HepG2 (cell line): ENCODE measurements around the gene LRRC73. TPM values are rescaled to one million over a fixed set of nuclear protein-coding genes. Genes with fewer than 3 reads are reported as not detected.

ENCODE experiments used
- ATAC-seq: fragments of 200-7000 bp; cut with Tn5 transposase; 3 replicates; pipeline ENCODE4 v1.9.1; 2020; ENCODE audit warnings: mild to moderate bottlenecking, moderate library complexity
- BruUV-seq: library from RNA; stranded (reverse); fragments of 400-500 nt; replicated peaks from 2 replicates; lab custom pipeline; 2021; lab: Mats Ljungman, UMichigan
- CTCF ChIA-PET: fragments of 300-600 bp; formaldehyde crosslinking; extraction: SDS; loops from one replicate; lab custom pipeline; 2021; ENCODE audit warnings: low total read pairs, inconsistent platforms, low intra/inter-chr PET ratio; lab: Yijun Ruan, JAX
- POLR2A ChIA-PET: fragments of 350-600 bp; sonication (Branson Sonifier 250); formaldehyde crosslinking; loops from one replicate; lab custom pipeline; 2020; ENCODE audit warnings: antibody characterized with exemption, inconsistent platforms; lab: Yijun Ruan, JAX
- DNase-seq: peaks from one replicate; pipeline ENCODE4 v3.0.0-alpha.2; 2015; ENCODE audit warnings: low spot score
- FAIRE-seq: peaks from 3 replicates; lab custom pipeline; 2011; peaks lifted over from hg19 to GRCh38; lab: Jason Lieb, UNC
- H2AFZ ChIP-seq: one replicate; pipeline ENCODE4 v1.6.1; 2011; ENCODE audit warnings: low read length, inconsistent platforms
- H3K27ac ChIP-seq: fragments of 300-600 bp; 3 replicates; pipeline ENCODE4 v1.8.0; 2011; ENCODE audit warnings: mixed run types, mild to moderate bottlenecking, mixed read lengths, low read length, inconsistent platforms; ENCODE audit not compliant: insufficient read depth; ENCODE audit errors: extremely low read length
- H3K27me3 ChIP-seq, 2 experiments: fragments of 200-600 bp in 1 of 2; 2 replicates in 1 of 2; 3 replicates in 1 of 2; pipeline versions ENCODE4 v1.6.0 to v1.8.0; 2011; ENCODE audit warnings: low read length in 2 of 2, mild to moderate bottlenecking in 2 of 2, moderate library complexity in 2 of 2, inconsistent platforms in 1 of 2; ENCODE audit not compliant: insufficient read depth in 2 of 2, control insufficient read depth in 1 of 2
- H3K36me3 ChIP-seq, 2 experiments: fragments of 200-600 bp in 1 of 2; replicated peaks in 1 of 2; 2 replicates in 1 of 2; 3 replicates in 1 of 2; pipeline versions ENCODE4 v1.5.1 to v1.8.0; 2011; ENCODE audit warnings: low read length in 2 of 2, inconsistent platforms in 1 of 2; ENCODE audit not compliant: insufficient read depth in 2 of 2, control insufficient read depth in 1 of 2
- H3K4me1 ChIP-seq: 2 replicates; pipeline ENCODE4 v1.5.1; 2012; ENCODE audit warnings: low read length, inconsistent platforms; ENCODE audit not compliant: insufficient read depth
- H3K4me2 ChIP-seq: 2 replicates; pipeline ENCODE4 v1.6.0; 2011; ENCODE audit warnings: low read depth, low read length, inconsistent platforms
- H3K4me3 ChIP-seq, 3 experiments: fragments of 200-600 bp in 1 of 3; sonication (generic), shearing (Covaris generic) in 1 of 3; replicated peaks in 1 of 3; 2 replicates each; pipeline ENCODE4 v1.5.1; 2011 to 2016; ENCODE audit warnings: low read length in 3 of 3, inconsistent platforms in 2 of 3, low read depth in 2 of 3, mild to moderate bottlenecking in 2 of 3, control low read depth in 1 of 3, mixed read lengths in 1 of 3; ENCODE audit not compliant: insufficient read depth in 1 of 3
- H3K79me2 ChIP-seq: one replicate; pipeline ENCODE4 v1.6.1; 2011; ENCODE audit warnings: low read length, inconsistent platforms; ENCODE audit not compliant: insufficient read depth
- H3K9ac ChIP-seq: 2 replicates; pipeline ENCODE4 v1.6.0; 2011; ENCODE audit warnings: mild to moderate bottlenecking, low read depth, low read length, inconsistent platforms; ENCODE audit not compliant: insufficient read depth
- H3K9me3 ChIP-seq: 2 replicates; pipeline ENCODE4 v1.5.1; 2012; ENCODE audit warnings: mild to moderate bottlenecking, low read length
- H4K20me1 ChIP-seq: 2 replicates; pipeline ENCODE4 v1.6.0; 2011; ENCODE audit warnings: inconsistent platforms, mild to moderate bottlenecking, low read length, moderate library complexity; ENCODE audit not compliant: insufficient read depth
- FOXC1 ChIP-seq: sonication (generic); formaldehyde crosslinking; IDR thresholded peaks from 2 replicates; pipeline ENCODE4 v1.8.0; 2022; ENCODE audit warnings: mild to moderate bottlenecking, missing genetic modification reagents, borderline replicate concordance
- FOXJ3 ChIP-seq: sonication (generic); formaldehyde crosslinking; IDR thresholded peaks from 2 replicates; pipeline ENCODE4 v1.4.0; 2020; ENCODE audit warnings: missing genetic modification reagents, mild to moderate bottlenecking, borderline replicate concordance
- KDM6A ChIP-seq: IDR thresholded peaks from 2 replicates; pipeline ENCODE4 v1.6.1; 2016; ENCODE audit warnings: low read depth
- KMT2A ChIP-seq: sonication (generic); formaldehyde crosslinking; IDR thresholded peaks from 2 replicates; pipeline ENCODE4 v1.4.0; 2020; ENCODE audit warnings: missing genetic modification reagents
- NRL ChIP-seq: sonication (generic); formaldehyde crosslinking; IDR thresholded peaks from 2 replicates; pipeline ENCODE4 v1.5.0; 2020; ENCODE audit warnings: missing genetic modification reagents, mild to moderate bottlenecking, moderate library complexity, borderline replicate concordance
- RFXANK ChIP-seq: IDR thresholded peaks from 2 replicates; pipeline ENCODE4 v1.6.1; 2016
- SCMH1 ChIP-seq: sonication (generic); formaldehyde crosslinking; IDR thresholded peaks from 2 replicates; pipeline ENCODE4 v1.9.0; 2021; ENCODE audit warnings: missing genetic modification reagents, mild to moderate bottlenecking, borderline replicate concordance
- SOX13 ChIP-seq, 3 experiments: fragments of 450-650 bp in 1 of 3; sonication (generic) in 1 of 3; formaldehyde crosslinking in 1 of 3; IDR thresholded peaks in 2 of 3; conservative IDR thresholded peaks in 1 of 3; 2 replicates each; pipeline versions ENCODE4 v1.5.0 to v1.6.1; 2016 to 2020; ENCODE audit warnings: antibody characterized with exemption in 1 of 3, mild to moderate bottlenecking in 1 of 3, missing compliant biosample characterization in 1 of 3, missing genetic modification reagents in 1 of 3, moderate library complexity in 1 of 3
- TEAD3 ChIP-seq: optimal IDR thresholded peaks from 2 replicates; pipeline ENCODE3; 2016; ENCODE audit warnings: borderline replicate concordance
- ZMYM2 ChIP-seq: sonication (generic); formaldehyde crosslinking; IDR thresholded peaks from 2 replicates; pipeline ENCODE4 v1.8.0; 2022; ENCODE audit warnings: mild to moderate bottlenecking, missing genetic modification reagents
- ZNF709 ChIP-seq: sonication (generic); formaldehyde crosslinking; IDR thresholded peaks from 2 replicates; pipeline ENCODE4 v1.5.0; 2020; ENCODE audit warnings: mild to moderate bottlenecking, missing genetic modification reagents
- ZNF83 ChIP-seq: sonication (generic); formaldehyde crosslinking; IDR thresholded peaks from 2 replicates; pipeline ENCODE4 v1.4.0; 2020; ENCODE audit warnings: missing genetic modification reagents, mild to moderate bottlenecking, borderline replicate concordance
- WGBS: methylation state at CpG from one replicate; pipeline ENCODE4 v1.1.6; 2017; ENCODE audit warnings: low lambda C conversion rate; 5-methylcytosine and 5-hydroxymethylcytosine counted together
- in situ Hi-C: cut with HindIII; loops from 2 replicates; pipeline ENCODE4 v1.10.0; 2017; ENCODE audit warnings: low pct_unique_long_range_greater_than_20kb; ENCODE audit not compliant: extremely low pct_ligation_motif_present
- intact Hi-C: fragments of 100-400 bp; cut with micrococcal nuclease; formaldehyde crosslinking; loops from one replicate; pipeline ENCODE4 v1.10.0; 2022; ENCODE audit not compliant: unreplicated experiment
- polyA plus RNA-seq, 8 experiments: library from polyadenylated mRNA; depleted of rRNA in 3 of 8; stranded (reverse) in 7 of 8; unstranded in 1 of 8; fragments of >200 nt; fragmentation: Illumina TruSeq in 4 of 8; extraction: Trizol in 4 of 8; gene quantifications; 2 replicates each; pipeline versions ENCODE4 v1.2.1 to v1.2.3, GENCODE V29; 2011 to 2016; ENCODE audit warnings: low read depth in 4 of 8, missing spikeins in 1 of 8, mixed read lengths in 1 of 8; ENCODE audit not compliant: insufficient read depth in 1 of 8
- total RNA-seq, 5 experiments: library from RNA; depleted of rRNA; stranded (reverse); fragments of >200 nt; fragmentation: Illumina TruSeq; extraction: Trizol; gene quantifications; 2 replicates each; pipeline ENCODE4 v1.2.3, GENCODE V29; 2016; ENCODE audit warnings: low read depth in 1 of 5
- TF ChIP-seq, protein P1 (sequence below): sonication (generic); formaldehyde crosslinking; IDR thresholded peaks from one replicate; pipeline ENCODE4 v1.5.1; 2020; ENCODE audit warnings: mild to moderate bottlenecking, missing genetic modification reagents; ENCODE audit errors: not compliant biosample characterization

LRRC73 gene
- total and polyA plus RNA-seq, 2 of the 13 experiments (the other 11 are each of a cell fraction or from before 2014, with no cell fraction given) = 0.11 to 0.12 TPM

DNA sequence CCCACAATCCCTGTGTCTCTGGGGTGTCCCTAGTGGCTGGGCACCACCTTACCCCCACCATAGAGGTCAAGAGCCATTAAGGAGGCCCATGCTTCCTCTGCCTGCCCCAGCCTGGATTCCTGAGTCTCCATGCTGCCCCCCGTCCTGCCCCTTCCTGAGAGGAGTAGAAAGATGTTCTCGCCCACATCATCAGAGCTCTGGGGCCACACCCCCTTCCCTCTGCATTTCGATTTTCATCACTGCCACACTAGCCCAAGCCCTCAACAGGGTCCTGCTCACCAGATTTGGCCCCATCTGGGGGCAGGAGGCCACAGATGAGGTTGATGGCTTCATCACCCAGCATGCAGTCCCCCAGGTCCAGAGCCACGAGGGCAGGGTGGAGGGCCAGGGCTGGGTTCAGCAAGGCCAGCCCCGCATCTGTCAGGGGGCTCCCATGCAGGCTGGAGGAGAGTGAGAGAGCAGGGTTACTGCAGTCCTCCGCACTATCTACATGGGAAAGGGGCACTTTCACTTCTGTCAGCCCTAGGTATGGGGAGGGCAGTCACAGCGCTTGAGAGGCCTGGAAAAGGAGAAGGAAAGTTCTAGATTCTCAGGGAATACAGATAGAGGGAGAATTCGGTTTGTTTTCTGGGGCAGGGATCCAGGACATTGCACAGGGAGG, 1.5 kb downstream of the LRRC73 start:
- 46% methylated on average over 8 of the region's 8 CpGs for WGBS
- POLR2A ChIA-PET = interaction anchor here (1.8 to 1.9 kb wide), 2 partner anchors 9 to 67 kb away, joined by 5 to 6 read pairs; partner anchors contain the start of genes POLH and XPO5
- no TSS peak for BruUV-seq

More for the DNA sequence above, 1.5 kb downstream of the LRRC73 start:
- Histone ChIP-seq H3K27ac (no peak overlapping the region), H3K9me3 (no peaks in the 10 kb centered on the region), H3K4me3 (peak overlapping the region in 2 of 3 experiments; percentile 69 to 74; a peak in 4 of 6 replicates), H2AFZ (no peak overlapping the region), H3K36me3 (peaks cover 19 to 32% of the 10 kb centered on the region in 2 experiments), H3K4me2 (peak overlapping the region; percentile 82), H3K27me3 (peaks cover 3 to 7% of the 10 kb centered on the region in 2 experiments; a peak in 4 of 5 replicates), H3K4me1 (peaks cover 47% of the 10 kb centered on the region), H3K79me2 (no peaks in the 10 kb centered on the region), H3K9ac (peak overlapping the region; percentile 22; the same call in 1 of the 2 replicates), H4K20me1 (no peaks in the 10 kb centered on the region; the same call in 1 of the 2 replicates)
- 0 out of 2 replicates have a peak, but pooled peaks have one; percentile 3 for TF ChIP-seq ZNF709
- TF ChIP-seq ZNF83 (CRISPR knock-in tag) = no peak
- 0 out of 2 replicates have a peak, but pooled peaks have one; percentile 29 for TF ChIP-seq NRL
- TF ChIP-seq ZMYM2 (CRISPR knock-in tag) = no peak
- TF ChIP-seq TEAD3 (CRISPR knock-in tag) = peak; percentile 9
- TF ChIP-seq SCMH1 (CRISPR knock-in tag) = no peak
- TF ChIP-seq, protein P1, sequence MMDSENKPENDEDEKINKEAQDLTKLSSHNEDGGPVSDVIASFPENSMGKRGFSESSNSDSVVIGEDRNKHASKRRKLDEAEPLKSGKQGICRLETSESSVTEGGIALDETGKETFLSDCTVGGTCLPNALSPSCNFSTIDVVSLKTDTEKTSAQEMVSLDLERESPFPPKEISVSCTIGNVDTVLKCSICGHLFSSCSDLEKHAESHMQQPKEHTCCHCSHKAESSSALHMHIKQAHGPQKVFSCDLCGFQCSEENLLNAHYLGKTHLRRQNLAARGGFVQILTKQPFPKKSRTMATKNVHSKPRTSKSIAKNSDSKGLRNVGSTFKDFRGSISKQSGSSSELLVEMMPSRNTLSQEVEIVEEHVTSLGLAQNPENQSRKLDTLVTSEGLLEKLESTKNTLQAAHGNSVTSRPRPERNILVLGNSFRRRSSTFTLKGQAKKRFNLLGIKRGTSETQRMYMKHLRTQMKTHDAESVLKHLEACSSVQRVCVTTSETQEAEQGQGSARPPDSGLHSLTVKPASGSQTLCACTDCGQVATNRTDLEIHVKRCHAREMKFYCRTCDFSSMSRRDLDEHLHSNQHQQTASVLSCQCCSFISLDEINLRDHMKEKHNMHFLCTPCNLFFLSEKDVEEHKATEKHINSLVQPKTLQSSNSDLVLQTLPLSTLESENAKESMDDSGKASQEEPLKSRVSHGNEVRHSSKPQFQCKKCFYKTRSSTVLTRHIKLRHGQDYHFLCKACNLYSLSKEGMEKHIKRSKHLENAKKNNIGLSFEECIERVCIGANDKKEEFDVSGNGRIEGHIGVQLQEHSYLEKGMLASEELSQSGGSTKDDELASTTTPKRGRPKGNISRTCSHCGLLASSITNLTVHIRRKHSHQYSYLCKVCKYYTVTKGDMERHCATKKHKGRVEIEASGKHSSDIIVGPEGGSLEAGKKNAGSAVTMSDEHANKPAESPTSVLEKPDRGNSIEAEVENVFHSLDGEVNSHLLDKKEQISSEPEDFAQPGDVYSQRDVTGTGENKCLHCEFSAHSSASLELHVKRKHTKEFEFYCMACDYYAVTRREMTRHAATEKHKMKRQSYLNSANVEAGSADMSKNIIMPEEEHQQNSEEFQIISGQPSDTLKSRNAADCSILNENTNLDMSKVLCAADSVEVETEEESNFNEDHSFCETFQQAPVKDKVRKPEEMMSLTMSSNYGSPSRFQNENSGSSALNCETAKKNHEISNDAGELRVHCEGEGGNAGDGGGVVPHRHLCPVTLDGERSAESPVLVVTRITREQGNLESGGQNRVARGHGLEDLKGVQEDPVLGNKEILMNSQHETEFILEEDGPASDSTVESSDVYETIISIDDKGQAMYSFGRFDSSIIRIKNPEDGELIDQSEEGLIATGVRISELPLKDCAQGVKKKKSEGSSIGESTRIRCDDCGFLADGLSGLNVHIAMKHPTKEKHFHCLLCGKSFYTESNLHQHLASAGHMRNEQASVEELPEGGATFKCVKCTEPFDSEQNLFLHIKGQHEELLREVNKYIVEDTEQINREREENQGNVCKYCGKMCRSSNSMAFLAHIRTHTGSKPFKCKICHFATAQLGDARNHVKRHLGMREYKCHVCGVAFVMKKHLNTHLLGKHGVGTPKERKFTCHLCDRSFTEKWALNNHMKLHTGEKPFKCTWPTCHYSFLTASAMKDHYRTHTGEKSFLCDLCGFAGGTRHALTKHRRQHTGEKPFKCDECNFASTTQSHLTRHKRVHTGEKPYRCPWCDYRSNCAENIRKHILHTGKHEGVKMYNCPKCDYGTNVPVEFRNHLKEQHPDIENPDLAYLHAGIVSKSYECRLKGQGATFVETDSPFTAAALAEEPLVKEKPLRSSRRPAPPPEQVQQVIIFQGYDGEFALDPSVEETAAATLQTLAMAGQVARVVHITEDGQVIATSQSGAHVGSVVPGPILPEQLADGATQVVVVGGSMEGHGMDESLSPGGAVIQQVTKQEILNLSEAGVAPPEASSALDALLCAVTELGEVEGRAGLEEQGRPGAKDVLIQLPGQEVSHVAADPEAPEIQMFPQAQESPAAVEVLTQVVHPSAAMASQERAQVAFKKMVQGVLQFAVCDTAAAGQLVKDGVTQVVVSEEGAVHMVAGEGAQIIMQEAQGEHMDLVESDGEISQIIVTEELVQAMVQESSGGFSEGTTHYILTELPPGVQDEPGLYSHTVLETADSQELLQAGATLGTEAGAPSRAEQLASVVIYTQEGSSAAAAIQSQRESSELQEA (CRISPR knock-in tag) = peak; percentile 20
- TF ChIP-seq FOXJ3 = no peak
- 0 out of 2 replicates have a peak, but pooled peaks have one; percentile 7 for TF ChIP-seq KMT2A (CRISPR knock-in tag)
- no peak for TF ChIP-seq RFXANK (CRISPR knock-in tag)
- TF ChIP-seq SOX13 (IDR thresholded peaks at IDR 0.05) = no peak
- TF ChIP-seq SOX13 (CRISPR knock-in tag; conservative IDR thresholded peaks at IDR 0.05 in 1 of 2, IDR thresholded peaks at IDR 0.05 in 1 of 2) = no peak
- TF ChIP-seq KDM6A = no peak
- TF ChIP-seq FOXC1 (CRISPR knock-in tag) = 0 out of 2 replicates have a peak, but pooled peaks have one; percentile 2
- ATAC-seq (peak; percentile 28), DNase-seq (no peak), FAIRE-seq (peak; percentile 40)
- intact Hi-C loops (loop anchor here (5.0 kb wide), 2 partner anchors 121 to 246 kb away; no protein-coding TSS in a partner anchor), in situ Hi-C loops (no loop called here)
- CTCF ChIA-PET = interaction anchor here (3.0 kb wide), 1 partner anchor 54 kb away, joined by 39 read pairs; the partner anchor contains the start of gene DLK2
